Stimulated activated memory B cell treated with anti-CD40 and anti-IgM and Interleukin-4, amounts not matched to agents 10 μg/mL and 1 μg/mL and 100 μg/mL, for 72 hours (primary cell): ENCODE results near the gene FGGY.

ENCODE experiments used
- ATAC-seq: fragments of 150-1000 bp; cut with Tn5 transposase; 2 replicates; pipeline ENCODE4 v1.10.0; 2021
- H3K27ac Mint-ChIP-seq: one replicate; pipeline ENCODE4 v1.8.0; 2022; ENCODE audit warnings: mild to moderate bottlenecking, mixed read lengths
- H3K27me3 Mint-ChIP-seq: one replicate; pipeline ENCODE4 v1.8.0; 2022; ENCODE audit warnings: mixed read lengths
- H3K36me3 Mint-ChIP-seq: one replicate; pipeline ENCODE4 v1.8.0; 2022; ENCODE audit warnings: mixed read lengths
- H3K4me1 Mint-ChIP-seq: one replicate; pipeline ENCODE4 v1.8.0; 2022; ENCODE audit warnings: mixed read lengths
- H3K4me3 Mint-ChIP-seq: one replicate; pipeline ENCODE4 v1.8.0; 2022; ENCODE audit warnings: mild to moderate bottlenecking, moderate library complexity, mixed read lengths
- H3K9me3 Mint-ChIP-seq: one replicate; pipeline ENCODE4 v1.8.0; 2022; ENCODE audit warnings: mixed read lengths

FGGY gene

DNA sequence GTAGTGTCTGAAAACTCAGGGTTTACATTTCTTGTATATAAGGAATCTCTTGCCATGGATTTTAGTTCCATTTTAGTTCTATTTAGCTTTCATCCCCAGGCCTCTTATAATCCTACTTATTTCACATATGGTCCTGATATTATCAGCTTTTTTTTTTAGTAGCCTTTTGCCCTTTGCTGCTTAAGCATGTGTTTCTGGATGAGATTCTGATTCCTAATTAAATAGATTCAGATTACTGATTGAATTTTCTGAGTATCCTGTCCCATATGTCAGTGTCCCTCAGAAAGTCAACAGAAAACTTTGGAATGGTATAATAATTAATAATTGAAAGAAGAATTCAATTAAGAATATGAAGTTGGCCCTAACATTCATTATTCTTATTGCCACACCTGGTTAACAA lies 383.1 kb downstream of the FGGY start:
- H3K27ac Mint-ChIP-seq = no peak overlapping the region
- H3K9me3 Mint-ChIP-seq = no peaks in the 10 kb centered on the region
- ATAC-seq = no peak
- H3K4me3 Mint-ChIP-seq = no peak overlapping the region
- H3K4me1 Mint-ChIP-seq = no peaks in the 10 kb centered on the region
- H3K36me3 Mint-ChIP-seq = no peaks in the 10 kb centered on the region
- no peaks in the 10 kb centered on the region for H3K27me3 Mint-ChIP-seq

DNA sequence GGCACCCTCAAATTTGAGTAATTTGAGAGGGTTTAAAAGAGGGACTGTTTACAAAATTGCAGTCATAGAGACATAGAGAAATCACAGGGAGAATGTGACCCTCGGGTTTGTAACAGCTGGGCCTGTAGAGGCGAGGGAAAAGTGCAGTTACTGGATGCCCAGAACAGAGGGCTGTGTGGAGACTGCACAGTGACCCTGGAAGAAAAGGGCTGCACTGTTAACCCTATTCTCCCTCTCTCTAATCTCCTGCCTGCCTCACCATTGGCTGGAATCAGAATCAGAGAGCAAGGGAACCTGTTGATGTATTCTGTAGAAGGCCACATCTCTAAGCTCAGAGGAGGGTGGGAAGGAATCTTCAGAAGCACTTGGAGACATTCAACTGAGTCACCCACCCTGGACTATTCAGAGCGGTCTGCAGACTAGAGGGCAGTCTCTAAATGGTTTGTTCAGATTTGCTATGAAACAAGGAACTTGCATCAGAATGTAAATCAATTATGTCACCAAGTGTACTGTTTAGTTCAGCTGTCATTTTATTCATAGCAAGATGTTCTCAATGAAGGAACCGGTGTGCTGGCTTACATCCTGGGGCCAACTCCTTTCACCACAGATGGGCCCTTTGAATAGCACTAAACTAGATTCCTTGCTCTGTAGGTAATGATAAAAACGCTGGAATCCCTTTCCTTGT lies 385.6 kb downstream of the FGGY start:
- Mint-ChIP-seq H3K4me3 (no peak overlapping the region), H3K36me3 (no peaks in the 10 kb centered on the region), H3K9me3 (no peaks in the 10 kb centered on the region), H3K27ac (no peak overlapping the region), H3K4me1 (no peaks in the 10 kb centered on the region), H3K27me3 (no peaks in the 10 kb centered on the region)
- ATAC-seq = no peak

DNA sequence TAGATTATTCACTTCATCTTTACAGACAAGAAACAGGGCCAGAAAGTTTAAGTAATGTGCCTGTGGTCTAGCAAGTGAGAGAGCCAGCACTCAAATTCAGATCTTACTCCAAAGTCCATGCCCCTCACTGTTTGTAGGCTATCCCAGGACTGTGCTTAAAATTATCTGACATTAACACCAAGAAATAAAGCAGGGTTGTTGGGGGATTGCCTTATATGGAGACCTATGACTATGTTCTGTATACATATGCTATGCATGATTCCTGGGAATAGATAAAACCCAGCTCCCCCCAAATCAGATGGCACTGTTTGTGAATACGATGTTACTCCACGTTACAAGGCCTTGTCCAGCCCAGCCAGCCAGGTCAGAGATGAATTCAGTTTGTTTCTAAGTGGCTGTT lies 386.3 kb downstream of the FGGY start:
- H3K27me3 Mint-ChIP-seq = no peaks in the 10 kb centered on the region
- no peak overlapping the region for H3K27ac Mint-ChIP-seq
- ATAC-seq = no peak
- H3K9me3 Mint-ChIP-seq = no peaks in the 10 kb centered on the region
- H3K36me3 Mint-ChIP-seq = no peaks in the 10 kb centered on the region
- no peak overlapping the region for H3K4me3 Mint-ChIP-seq
- H3K4me1 Mint-ChIP-seq = no peaks in the 10 kb centered on the region

DNA sequence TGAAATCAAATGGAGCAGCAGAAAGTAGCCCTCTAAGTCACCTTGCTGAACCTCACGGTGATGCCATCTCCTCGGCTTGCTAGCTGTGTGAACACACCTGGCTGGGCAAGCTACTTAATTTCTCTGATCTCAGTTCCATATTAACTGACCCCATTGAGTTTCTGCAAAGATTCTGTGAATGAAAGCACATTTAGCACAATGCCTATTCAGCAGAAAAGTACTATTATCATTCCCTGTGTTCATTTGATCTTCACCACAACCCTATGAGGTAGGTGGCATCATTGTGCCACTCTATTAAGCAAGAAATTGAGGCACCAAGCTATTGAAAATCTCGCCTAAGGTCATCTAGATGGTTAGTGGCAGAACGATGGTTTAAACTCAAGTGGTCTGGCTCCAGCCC lies 387.8 kb downstream of the FGGY start:
- no peaks in the 10 kb centered on the region for H3K27me3 Mint-ChIP-seq
- H3K36me3 Mint-ChIP-seq = no peaks in the 10 kb centered on the region
- ATAC-seq = no peak
- no peaks in the 10 kb centered on the region for H3K9me3 Mint-ChIP-seq
- H3K27ac Mint-ChIP-seq = no peak overlapping the region
- no peaks in the 10 kb centered on the region for H3K4me1 Mint-ChIP-seq
- no peak overlapping the region for H3K4me3 Mint-ChIP-seq

DNA sequence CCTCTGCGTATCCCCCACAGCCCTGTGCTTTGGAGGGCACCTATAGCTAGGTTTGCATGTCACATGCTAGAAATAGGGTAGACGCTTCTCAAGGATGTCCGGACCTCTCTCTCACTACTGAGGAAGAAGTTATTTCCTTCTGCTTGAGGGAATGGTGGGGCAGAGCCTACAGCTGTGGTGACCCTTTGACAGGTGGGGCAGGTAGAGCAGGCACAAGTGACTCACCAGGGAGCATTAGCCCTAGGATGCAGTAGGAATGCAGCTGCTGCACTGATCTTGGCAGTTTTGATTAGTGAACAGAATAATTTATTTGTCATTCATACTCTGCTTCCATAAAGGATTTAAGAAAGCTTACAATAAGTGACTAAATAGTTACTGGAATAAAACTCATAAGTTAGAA lies 388.2 kb downstream of the FGGY start:
- Mint-ChIP-seq H3K36me3 (no peaks in the 10 kb centered on the region), H3K27ac (no peak overlapping the region), H3K27me3 (no peaks in the 10 kb centered on the region), H3K4me1 (no peaks in the 10 kb centered on the region), H3K9me3 (no peaks in the 10 kb centered on the region), H3K4me3 (no peak overlapping the region)
- ATAC-seq = no peak

DNA sequence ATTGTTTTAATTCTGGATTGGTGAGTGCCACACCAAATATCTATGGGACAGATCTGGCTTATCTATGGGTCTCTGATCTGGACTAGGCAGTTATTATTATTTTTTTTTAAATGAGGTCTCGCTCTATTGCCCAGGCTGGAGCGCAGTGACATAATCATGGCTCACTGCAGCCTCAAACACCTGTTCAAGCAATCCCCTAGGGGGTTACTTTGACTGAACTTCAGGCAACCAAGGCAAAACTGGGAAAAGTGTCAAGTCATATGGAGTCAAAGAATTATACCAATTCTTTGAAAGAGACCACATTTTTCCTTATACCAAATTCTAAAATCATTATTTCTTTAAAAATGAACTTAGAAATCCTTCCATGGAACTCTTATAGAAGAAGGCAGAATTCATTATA lies 388.8 kb downstream of the FGGY start:
- no peak for ATAC-seq
- Mint-ChIP-seq H3K36me3 (no peaks in the 10 kb centered on the region), H3K27ac (no peak overlapping the region), H3K4me3 (no peak overlapping the region), H3K4me1 (no peaks in the 10 kb centered on the region), H3K9me3 (no peaks in the 10 kb centered on the region), H3K27me3 (no peaks in the 10 kb centered on the region)

DNA sequence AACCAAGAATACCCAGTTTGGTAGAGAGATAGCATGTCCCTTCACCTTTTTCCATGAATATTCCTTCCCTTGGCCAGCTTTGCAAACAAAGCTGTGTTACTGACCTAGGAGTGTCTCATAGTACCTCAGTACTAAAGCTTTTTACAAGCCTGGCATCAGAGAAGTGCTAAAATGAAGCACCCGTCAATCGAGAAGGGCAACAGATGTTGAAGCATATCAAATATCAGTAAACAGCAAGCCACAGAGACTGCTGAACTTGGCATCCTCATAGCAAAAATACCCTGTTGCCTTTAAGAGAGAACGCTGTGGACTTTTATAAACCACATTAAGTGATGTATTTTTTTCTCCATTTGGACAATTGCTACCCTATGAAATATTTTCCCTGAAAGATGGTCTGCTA lies 389.3 kb downstream of the FGGY start:
- Mint-ChIP-seq H3K9me3 (no peaks in the 10 kb centered on the region), H3K27me3 (no peaks in the 10 kb centered on the region), H3K36me3 (no peaks in the 10 kb centered on the region), H3K4me3 (no peak overlapping the region), H3K4me1 (no peaks in the 10 kb centered on the region), H3K27ac (no peak overlapping the region)
- ATAC-seq = no peak

DNA sequence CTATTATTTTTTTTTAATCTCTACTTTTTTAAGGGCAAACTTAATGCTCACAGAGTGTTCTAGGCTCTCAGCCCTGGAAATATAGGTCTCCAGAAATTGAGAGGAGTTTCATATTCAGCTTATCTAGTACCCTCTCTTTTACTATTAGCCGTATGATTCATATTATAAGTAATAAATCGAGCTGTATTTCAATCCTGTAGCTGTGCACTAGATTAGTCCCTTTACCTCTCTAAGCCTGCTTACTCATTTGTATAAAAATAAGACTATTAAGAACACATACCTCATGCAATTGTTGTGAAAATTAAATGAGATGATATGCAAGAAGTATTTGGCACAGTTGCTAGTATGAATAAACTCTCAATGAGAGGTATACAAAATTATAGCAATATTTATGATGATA lies 389.7 kb downstream of the FGGY start:
- no peaks in the 10 kb centered on the region for H3K27me3 Mint-ChIP-seq
- H3K36me3 Mint-ChIP-seq = no peaks in the 10 kb centered on the region
- no peak for ATAC-seq
- no peak overlapping the region for H3K4me3 Mint-ChIP-seq
- H3K4me1 Mint-ChIP-seq = no peaks in the 10 kb centered on the region
- no peak overlapping the region for H3K27ac Mint-ChIP-seq
- no peaks in the 10 kb centered on the region for H3K9me3 Mint-ChIP-seq

DNA sequence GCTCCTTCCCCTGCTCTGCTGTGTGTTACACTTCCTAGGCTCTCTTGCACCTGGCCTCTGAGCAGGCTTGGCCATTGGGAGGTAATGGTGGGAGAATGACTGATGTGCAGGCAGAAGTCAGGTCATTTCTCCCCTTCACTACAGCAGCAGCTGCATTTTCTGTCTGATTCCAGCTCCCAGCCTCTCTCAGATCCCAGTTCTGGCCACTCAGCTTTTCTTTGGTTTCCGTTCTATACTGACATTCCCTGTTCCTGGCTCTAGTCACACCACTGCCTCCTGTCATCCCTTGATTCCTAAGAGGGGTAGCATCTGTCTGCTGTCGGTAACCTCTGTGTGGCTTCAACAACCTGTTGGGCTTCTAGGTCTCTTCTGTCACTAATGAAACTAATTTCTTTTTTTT lies 390.2 kb downstream of the FGGY start:
- H3K4me1 Mint-ChIP-seq = peaks cover under 1% of the 10 kb centered on the region
- no peak overlapping the region for H3K27ac Mint-ChIP-seq
- no peaks in the 10 kb centered on the region for H3K9me3 Mint-ChIP-seq
- no peaks in the 10 kb centered on the region for H3K36me3 Mint-ChIP-seq
- no peak overlapping the region for H3K4me3 Mint-ChIP-seq
- no peak for ATAC-seq
- H3K27me3 Mint-ChIP-seq = no peaks in the 10 kb centered on the region

DNA sequence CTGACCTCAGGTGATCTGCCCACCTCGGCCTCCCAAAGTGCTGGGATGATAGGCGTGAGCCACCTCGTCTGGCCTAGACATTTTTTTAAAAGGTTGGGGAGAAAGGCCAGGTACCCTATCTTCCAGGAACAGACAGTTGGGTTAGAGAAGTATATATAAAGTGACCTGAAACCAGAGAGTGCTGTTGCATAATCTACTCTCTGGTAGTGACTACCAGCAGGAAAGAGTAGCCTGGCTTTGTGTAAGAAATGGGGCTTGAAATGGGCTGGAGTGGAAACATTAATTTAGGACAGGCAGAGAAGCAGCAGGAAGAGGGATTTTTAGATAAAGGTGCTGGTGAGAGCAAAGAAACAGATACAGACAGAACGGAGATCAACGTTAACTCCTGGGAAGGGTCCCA lies 392.1 kb downstream of the FGGY start:
- Mint-ChIP-seq H3K9me3 (peaks cover 4% of the 10 kb centered on the region), H3K36me3 (peaks cover 6% of the 10 kb centered on the region), H3K4me1 (peaks cover 14% of the 10 kb centered on the region), H3K4me3 (no peak overlapping the region), H3K27ac (no peak overlapping the region), H3K27me3 (no peaks in the 10 kb centered on the region)
- ATAC-seq = no peak

DNA sequence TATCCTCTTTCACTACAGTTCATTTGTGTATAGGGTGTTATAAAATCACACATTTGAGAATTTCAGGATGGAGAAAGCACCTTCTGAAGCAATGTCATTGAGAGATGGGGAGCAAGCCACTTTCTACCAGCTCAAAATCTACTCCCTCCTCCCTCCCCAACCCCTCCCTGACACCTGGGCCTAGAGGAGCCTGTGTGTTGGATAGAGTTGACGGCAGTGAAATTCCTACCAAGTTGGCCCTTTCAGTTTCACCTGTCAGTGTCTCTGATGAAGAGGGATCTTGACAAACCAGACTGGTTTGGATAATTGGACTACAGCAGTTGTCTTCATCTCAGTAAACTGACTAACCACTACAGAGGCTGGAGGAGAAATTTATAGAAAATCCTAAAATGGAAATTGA lies 392.8 kb downstream of the FGGY start:
- Mint-ChIP-seq H3K27me3 (no peaks in the 10 kb centered on the region), H3K4me3 (no peak overlapping the region), H3K4me1 (peaks cover 14% of the 10 kb centered on the region), H3K27ac (no peak overlapping the region), H3K9me3 (peaks cover 4% of the 10 kb centered on the region), H3K36me3 (peaks cover 6% of the 10 kb centered on the region)
- ATAC-seq = no peak

DNA sequence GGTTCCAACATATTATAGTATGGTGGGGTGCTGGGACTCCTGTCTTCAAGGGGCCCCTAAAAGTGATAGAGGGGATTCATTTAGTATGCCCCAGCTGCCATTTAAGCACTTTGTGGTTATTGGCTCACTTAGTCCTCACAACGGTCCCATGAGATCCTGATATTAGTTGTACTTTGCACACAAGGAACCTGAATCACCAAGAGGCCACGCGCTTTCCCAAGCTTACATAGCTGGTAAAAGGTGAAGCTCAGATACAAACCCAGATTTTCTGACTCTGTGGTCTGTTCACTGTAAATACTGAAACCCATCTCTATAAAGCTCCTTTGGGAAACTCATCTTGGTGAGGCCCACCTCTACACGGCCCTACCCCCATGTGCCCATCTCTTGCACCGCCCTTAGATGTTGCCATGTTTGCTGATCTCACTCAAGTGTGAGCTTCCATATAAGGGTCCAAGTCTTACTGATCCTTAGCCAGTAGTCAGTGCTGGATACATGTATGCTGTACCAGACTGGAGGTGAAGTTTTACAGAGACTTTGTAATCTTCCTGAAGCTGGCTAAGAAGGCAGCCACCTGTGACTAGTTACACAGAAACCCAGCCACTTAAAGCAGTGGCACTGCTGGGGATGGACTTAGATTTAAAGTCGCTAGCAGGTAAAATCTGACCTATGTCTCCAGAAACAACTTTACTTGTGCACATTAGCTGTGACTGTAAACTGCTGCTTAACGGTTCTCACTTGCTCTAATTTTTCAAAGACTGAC lies 393.5 kb downstream of the FGGY start:
- peaks cover 4% of the 10 kb centered on the region for H3K9me3 Mint-ChIP-seq
- no peaks in the 10 kb centered on the region for H3K27me3 Mint-ChIP-seq
- peaks cover 14% of the 10 kb centered on the region for H3K4me1 Mint-ChIP-seq
- no peak overlapping the region for H3K27ac Mint-ChIP-seq
- peak; percentile 34 for ATAC-seq
- peaks cover 6% of the 10 kb centered on the region for H3K36me3 Mint-ChIP-seq
- no peak overlapping the region for H3K4me3 Mint-ChIP-seq

DNA sequence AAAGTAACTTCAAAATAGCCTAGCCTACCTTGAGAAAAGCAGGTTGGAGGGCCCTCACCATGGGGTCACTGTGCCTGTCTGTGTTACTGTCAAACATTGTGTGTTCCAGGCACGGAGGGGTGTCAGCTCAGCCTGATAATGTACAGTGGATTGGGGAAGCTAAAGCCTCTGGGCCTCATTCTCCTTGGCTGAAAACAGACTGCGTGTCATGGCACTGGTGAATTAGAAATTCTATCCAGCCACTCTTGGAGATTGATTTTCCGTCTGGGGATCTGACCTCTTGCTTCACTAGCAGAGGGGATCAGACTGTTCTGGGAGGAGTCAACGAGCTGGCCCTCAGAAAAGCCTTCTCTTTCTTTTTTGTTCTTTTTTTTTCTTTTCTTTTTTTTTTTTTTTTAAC lies 394.4 kb downstream of the FGGY start:
- peaks cover 6% of the 10 kb centered on the region for H3K36me3 Mint-ChIP-seq
- H3K9me3 Mint-ChIP-seq = peaks cover 4% of the 10 kb centered on the region
- H3K27ac Mint-ChIP-seq = no peak overlapping the region
- no peak for ATAC-seq
- H3K27me3 Mint-ChIP-seq = no peaks in the 10 kb centered on the region
- H3K4me3 Mint-ChIP-seq = no peak overlapping the region
- peaks cover 15% of the 10 kb centered on the region for H3K4me1 Mint-ChIP-seq

DNA sequence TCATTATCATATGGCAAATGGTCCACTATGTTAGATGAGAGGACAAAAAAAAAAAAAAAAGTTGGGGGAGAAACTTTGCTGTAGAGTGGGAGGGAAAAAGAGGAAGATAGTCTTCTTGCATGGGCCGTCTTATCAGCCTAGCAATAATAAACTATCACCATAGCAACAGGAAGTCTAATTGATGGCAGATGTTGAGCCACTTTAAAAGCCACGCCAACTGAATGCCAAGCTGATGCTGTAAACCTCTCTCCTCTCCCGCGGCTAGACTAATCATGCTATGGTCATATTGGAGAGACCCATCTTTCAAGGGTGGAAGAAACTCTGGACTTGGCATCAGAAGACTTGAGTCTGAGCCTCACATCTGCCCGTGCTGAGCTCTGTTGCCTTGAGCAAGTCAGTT lies 395.7 kb downstream of the FGGY start:
- H3K27me3 Mint-ChIP-seq = no peaks in the 10 kb centered on the region
- H3K4me3 Mint-ChIP-seq = no peak overlapping the region
- peak; percentile 60 for ATAC-seq
- peaks cover 6% of the 10 kb centered on the region for H3K36me3 Mint-ChIP-seq
- peak overlapping the region; percentile 3 for H3K27ac Mint-ChIP-seq
- peaks cover 4% of the 10 kb centered on the region for H3K9me3 Mint-ChIP-seq
- peaks cover 29% of the 10 kb centered on the region for H3K4me1 Mint-ChIP-seq

DNA sequence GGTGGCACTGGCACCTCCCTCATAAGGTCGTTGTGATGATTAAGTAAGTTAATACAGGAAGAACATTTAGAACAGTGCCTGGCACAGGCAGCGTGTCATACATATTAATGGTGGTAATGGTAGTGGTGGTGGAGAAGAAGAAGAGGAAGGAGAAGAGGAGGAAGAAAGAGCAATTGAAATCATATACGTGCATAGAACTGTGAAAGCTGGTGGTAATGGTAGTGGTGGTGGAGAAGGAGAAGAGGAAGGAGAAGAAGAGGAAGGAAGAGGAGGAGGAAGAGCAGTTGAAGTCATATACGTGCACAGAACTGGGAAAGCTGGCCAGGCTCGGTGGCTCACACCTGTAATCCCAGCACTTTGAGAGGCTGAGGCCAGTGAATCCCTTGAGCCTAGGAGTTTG lies 396.5 kb downstream of the FGGY start:
- H3K4me3 Mint-ChIP-seq = no peak overlapping the region

DNA sequence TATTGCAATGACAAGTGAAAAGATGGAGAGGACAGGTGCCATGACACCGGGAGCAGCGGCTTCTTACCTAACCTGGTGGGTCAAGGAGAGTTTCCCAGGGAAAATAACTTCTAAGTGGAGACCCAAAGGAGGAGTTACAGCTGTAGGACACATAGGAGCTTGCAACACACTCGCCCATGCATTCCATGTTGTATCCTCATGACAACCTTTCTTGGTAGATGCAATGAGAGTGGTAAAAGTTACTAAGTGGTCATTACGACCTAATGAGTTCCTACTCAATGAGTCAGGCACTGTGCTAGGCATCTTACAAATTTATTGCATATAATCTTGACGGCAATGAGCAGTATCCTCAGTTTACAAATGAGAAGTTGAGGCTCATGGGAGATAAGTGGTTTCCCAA lies 398.4 kb downstream of the FGGY start:
- Mint-ChIP-seq H3K36me3 (peaks cover 6% of the 10 kb centered on the region), H3K4me3 (no peak overlapping the region), H3K27ac (peak overlapping the region; percentile 51), H3K9me3 (peaks cover 4% of the 10 kb centered on the region), H3K4me1 (peaks cover 40% of the 10 kb centered on the region), H3K27me3 (no peaks in the 10 kb centered on the region)
- no peak for ATAC-seq

More for the DNA sequence above, 396.5 kb downstream of the FGGY start:
- Mint-ChIP-seq H3K27me3 (no peaks in the 10 kb centered on the region), H3K27ac (peak overlapping the region; percentile 3), H3K9me3 (peaks cover 4% of the 10 kb centered on the region), H3K36me3 (peaks cover 6% of the 10 kb centered on the region), H3K4me1 (peaks cover 35% of the 10 kb centered on the region)
- no peak for ATAC-seq
